ENCODE results near the gene JMJD1C.

JMJD1C gene

DNA sequence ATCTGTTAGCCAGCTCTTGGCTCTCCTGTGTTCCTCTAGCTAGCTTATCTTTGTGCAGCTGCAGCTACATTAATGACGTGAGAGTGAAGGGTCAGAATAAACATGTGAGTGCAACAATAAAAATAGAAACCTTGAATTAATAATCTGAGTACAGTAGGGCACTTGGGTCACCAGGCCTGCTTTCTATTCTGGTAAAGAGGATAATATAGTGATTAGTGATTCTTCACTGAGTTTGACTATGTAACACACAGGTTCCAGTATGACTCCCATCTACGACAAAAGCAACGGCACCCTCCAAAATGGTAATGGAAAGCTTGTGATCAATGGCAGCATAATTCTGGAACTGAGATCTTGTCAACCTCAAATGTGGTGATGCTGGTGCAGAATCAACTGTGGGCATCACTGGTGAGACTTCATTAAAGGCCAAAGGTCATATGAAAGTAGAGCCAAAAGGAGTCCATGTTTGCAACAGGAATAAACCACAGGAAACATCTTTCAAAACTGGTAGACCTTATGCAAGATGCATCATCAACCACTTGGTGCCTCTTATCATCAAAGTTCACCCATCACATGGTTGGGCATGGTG lies 255.1 kb downstream of the JMJD1C start:
- no peak for DNase-seq

DNA sequence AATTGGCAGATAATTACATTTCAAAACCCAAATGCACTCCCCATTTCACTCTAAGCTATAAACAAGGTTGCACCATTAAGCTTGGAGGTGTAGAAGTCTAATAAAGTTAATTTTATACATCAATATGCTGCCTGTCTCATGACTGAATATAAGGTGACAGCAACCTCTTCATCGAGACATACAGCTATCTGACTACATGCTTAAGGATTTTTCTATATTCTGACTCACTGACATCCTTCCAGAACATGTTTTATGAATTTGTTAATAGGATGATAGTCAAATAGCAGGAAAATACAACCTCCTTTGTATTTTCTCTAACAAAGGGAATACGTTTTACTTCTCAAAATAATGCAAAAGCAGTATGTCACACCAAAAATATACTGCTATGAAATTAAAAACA lies 256.1 kb downstream of the JMJD1C start:
- DNase-seq = no peak

GRCh38 chr10:63208986-63209385 lies 256.8 kb downstream of the JMJD1C start:
- DNase-seq = no peak

DNA sequence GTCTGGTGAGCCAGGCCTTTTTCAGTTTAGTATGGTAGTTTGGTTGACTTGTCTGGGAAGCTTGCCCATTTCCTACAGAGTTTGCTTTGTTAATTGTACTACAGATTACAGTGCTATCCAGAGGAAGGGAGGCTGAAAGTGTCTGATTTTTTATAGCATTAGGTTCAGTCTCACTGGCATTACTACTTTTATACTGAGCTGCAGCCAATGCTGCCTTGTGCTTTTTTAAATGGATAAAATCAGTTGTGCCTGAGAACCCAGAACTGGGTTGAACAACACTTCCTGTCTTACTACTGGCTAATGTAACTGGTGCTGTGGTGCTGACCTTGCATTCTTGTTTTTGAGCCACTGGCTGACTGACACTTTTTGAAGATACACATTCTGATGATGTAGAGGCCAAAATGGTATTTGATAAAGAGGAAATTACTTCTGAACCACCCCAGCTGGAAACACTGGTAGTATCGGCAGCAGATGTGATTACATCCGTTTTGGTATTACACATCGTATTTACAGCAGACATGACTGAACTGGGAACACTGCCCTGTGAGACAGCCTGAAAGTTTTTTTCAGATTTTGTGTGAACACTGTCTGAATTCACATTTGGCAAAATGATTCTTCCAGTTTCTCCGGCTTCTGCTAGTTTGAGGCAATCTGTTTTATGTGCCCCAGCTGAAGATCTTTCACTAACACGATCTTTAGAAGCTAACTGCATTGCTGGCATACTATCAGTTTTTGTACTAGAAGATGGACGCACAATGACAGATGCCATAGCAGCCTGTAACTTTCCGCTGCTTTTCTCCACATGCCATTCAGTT lies 258.6 kb downstream of the JMJD1C start:
- DNase-seq = no peak

GRCh38 chr10:63206576-63206975 lies 259.2 kb downstream of the JMJD1C start:
- DNase-seq = no peak

DNA sequence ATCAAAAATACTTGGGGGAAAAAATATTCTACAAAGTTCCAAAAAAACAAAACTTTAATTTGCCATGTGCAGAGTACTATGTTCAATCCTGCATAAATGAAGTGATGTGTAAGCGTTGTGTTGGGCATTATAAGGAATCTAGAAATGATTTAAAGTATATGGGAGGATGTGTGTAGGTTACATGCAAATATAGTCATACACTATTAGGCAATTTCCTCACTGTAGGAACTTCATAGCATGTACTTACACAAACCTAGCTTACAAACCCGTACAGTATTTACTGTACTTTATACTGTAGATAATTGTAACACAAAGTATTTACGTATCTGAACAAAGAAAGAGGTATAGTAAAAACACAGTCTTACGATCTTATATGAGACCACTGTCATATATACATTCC lies 260.4 kb downstream of the JMJD1C start:
- no peak for DNase-seq

- no peak for DNase-seq
Measured at GRCh38 chr10:63204667-63205391, 260.9 kb downstream of the JMJD1C start.

DNA sequence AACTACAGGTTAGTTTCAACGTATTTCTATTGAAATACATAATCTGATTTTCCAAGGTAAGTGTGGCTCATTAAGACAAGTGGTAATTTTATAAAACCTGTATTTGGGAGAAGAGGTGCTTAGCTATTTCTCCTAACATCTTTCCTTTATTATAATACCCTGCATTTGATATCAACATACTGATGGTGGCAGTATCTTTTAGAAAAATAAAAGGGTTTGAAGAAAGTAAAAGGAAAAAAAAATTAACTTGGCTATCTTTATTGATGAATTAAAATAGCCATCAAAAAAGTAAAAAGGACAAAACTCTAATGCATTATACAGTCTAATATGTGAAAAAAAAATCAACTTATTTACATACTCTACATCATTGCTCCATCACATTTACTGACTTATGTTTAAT lies 264.7 kb downstream of the JMJD1C start:
- DNase-seq = no peak

DNA sequence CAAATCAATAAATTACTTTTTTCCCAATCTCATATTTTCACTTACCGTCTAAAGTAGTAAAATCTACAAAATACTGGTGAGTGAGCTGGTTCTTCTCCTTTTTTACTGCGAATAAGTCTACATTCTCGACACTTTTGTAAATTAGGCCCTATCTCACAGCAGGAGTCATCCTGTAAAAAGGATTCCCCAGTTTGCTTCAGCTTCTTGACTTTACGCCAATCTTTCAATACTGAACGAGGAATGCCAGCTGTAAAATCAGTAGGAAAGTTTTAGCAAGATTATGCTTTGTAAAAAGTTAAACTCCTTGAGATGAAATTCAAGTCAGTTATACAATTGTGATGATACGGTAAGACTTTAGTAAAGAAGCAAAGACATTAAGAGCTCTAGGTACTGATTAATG lies 265.3 kb downstream of the JMJD1C start:
- DNase-seq = no peak

DNA sequence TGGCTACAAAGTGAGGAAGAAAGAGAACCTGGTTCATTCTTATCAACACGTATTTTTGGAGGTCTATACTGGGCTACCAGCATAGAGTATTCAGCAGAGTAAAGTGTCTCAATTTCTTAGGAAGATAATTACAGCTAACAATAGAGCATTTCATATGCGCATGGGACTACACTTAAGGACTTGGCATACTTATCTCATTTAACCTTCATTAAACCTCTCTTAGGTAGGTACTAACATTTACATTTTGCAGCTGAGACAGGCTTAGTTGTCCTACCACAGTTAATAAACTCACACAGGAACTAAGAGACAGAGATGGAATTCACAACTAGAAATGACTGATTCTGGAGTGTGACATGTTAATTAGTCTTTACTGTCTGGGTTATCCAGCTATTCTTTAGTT lies 266.1 kb downstream of the JMJD1C start:
- DNase-seq = no peak

GRCh38 chr10:63197344-63198092 lies 268.3 kb downstream of the JMJD1C start:
- DNase-seq = no peak

- no peak for DNase-seq
Measured at GRCh38 chr10:63192826-63193225, 273.0 kb downstream of the JMJD1C start.

DNA sequence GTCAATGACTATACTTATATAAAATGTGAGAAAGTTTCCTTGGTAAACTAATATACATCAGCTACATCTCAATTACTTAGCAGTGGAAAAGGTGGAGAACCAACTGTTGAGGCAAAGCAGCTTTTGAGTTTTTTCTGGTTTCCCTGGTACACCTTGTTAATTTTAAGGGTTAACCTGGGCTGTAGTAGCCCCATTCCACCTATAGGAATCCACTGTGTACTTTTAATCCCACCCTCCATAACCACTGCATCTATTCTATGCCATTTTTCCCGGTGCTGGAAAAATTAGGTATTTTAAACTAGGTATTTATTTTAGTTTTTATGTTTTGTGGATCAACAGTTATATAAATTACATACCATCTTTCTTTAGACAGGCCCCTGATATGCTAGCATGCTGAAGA lies 290.2 kb downstream of the JMJD1C start:
- DNase-seq = no peak

DNA sequence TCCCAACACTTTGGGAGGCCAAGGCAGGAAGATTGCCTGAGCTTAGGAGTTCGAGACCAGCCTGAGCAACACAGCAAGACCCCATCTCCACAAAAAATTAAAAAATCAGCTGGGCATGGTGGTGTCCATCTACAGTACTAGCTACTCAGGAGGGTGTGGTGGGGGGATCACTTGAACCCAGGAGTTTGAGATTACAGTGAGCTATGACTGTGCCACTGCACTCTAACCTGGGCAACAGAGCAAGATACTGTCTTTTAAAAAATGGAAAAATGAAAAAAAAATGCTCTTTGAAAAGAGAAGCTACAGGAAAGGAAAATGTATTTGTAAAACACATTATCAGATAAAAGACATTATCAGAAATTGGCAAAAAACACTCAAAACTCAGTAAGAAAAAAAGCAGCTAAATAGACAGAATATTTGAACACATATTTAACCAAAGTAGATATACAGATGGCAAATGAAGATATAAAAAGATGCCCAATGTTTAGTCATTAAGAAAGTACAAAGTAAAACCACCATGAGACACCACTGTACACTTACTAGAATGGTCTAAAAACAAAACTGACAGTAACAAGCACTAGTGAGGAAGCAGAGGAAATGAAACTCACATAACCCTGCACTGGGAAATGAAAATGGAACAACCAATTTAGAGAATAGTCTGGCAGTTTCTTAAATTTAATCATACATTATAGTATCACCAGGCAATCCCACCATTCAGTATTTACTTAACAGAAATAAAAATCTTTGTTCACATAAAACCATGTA lies 292.1 kb downstream of the JMJD1C start:
- DNase-seq = no peak

DNA sequence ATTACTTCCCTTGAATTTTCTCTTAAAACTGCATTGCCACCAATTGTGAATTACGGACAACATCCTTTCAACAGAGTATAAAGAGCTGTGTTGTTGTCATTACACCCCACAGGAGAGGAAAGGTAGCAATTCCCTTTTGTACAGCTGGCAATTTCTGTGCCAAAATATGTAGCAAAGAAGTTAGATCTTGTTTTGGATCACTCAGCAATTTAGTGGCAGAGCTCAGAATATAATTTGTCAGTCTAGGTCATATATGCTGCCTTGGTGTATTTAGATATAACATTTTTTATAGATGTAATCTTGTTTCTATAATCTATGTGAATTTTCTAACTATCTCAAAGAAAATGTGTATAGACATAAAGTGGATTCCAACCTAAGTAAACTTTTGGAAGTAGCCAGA lies 293.9 kb downstream of the JMJD1C start:
- no peak for DNase-seq

DNA sequence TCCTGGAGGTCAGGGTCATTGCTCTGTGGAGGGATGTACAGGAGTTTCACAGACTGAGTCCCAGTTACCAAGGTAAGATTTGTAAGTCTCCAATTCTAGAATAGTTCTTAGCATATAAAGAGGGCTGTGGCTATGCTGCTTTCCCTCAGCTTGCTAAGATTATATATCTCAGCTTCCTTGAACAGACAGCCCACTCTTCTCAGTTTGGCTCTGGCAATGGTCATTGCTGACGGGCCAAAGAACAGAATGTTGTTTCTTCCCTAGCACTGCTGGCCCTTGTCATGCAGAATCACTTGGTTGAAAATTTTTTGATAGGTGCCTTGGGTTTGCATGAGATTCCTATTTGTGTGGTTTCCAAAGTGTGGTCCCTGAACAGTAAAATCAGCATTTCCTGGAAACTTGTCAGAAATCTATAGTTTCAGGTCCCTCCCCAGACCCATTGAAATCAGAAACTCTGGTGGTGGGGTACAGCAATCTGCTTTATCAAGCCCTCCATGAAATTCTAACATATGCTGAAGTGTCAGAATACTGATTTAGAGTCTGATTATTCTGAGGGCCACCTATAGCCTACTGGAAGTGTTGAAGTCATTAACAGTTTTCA lies 294.4 kb downstream of the JMJD1C start:
- no peak for DNase-seq

- DNase-seq = no peak
Measured at GRCh38 chr10:63169624-63170023, 296.2 kb downstream of the JMJD1C start.

DNA sequence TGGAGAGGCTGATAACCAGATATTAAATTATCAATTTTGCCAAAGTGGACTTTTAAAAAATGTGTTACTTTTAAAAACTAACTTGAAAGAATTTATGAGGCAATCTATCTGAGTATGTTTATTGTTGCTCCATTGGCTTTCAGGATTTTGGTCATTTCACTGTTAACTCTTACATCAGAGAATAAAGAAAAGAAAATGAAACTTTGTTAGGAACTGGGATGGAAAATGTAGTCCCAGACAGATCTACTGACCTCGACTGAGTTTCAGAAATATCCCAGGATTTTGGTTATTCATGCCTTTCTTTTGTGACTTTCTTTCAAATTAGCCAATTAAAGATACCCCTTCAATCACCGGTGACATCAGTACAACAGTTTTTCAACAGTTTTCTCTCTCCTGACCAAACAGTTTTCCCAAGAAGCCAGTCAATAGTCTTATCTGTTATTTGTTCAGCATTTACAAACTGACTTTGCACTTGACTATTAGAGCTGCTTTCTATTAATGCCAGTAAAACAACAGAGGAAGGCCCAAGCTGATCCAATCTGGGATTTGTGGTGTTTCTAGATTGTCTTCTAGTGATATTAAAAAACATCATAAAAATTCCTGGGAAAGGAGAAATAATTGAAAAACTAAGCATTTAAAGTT lies 296.8 kb downstream of the JMJD1C start:
- no peak for DNase-seq

- DNase-seq = peak in 3 of 6 experiments; percentile 29 to 63 (median 58)
Measured at GRCh38 chr10:63166742-63167258, 299.0 kb downstream of the JMJD1C start.

- DNase-seq = no peak
Measured at GRCh38 chr10:63165249-63165648, 300.5 kb downstream of the JMJD1C start.

DNA sequence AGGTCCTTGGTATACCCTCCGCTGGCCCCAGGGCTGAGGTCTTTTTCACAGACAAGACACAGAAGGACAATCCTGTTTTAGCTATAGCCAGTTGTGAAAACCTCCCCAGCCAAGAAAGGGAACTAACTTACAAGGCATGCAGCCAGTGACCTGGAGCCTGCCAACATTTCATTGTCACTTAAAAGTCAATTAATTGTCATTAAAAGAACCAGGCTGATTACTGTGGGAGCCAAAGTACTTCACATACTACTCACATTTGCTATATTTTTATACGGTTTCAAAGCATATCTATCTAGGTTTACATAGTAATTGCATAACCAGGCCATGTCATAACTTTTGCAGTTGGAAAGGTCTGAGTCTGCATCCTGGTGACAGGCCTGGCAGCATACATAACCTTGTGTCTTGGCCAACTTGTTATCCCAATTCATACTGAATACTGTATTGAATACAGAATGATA lies 301.6 kb downstream of the JMJD1C start:
- no peak for DNase-seq

All from stimulated activated naive CD4-positive, alpha-beta T cell (primary cell).